IMR-90 (cell line): ENCODE measurements around the gene ZNF76. TPM values are rescaled to one million over a fixed set of nuclear protein-coding genes. Genes with fewer than 3 reads are reported as not detected.

Source experiments
- ATAC-seq: fragments of 200-7000 bp; cut with Tn5 transposase; 2 replicates; pipeline ENCODE4 v1.9.1; 2020; ENCODE audit warnings: low read depth, mild to moderate bottlenecking, moderate library complexity
- BruUV-seq: library from RNA; stranded (reverse); fragments of 400-500 nt; replicated peaks from 2 replicates; lab custom pipeline; 2021; lab: Mats Ljungman, UMichigan
- CTCF ChIA-PET: fragments of 300-600 bp; formaldehyde crosslinking; extraction: SDS; loops from one replicate; lab custom pipeline; 2021; ENCODE audit warnings: antibody characterized with exemption; lab: Yijun Ruan, JAX
- POLR2A ChIA-PET: fragments of 300-600 bp; sonication (Branson Sonifier 250); formaldehyde crosslinking; loops from one replicate; lab custom pipeline; 2022; ENCODE audit warnings: antibody characterized with exemption; ENCODE audit not compliant: unreplicated experiment; lab: Charles Lee
- DNase-seq: peaks from one replicate; pipeline ENCODE4 v3.0.0; 2013
- H2AFZ ChIP-seq: replicated peaks from 2 replicates; pipeline ENCODE3; 2013; ENCODE audit warnings: low read length, mild to moderate bottlenecking; ENCODE audit not compliant: poor library complexity
- H2AK5ac ChIP-seq: 2 replicates; pipeline ENCODE4 v1.6.1; 2013; ENCODE audit warnings: low read depth, low read length, inconsistent platforms
- H2AK9ac ChIP-seq: replicated peaks from 2 replicates; pipeline ENCODE3; 2013; ENCODE audit warnings: mild to moderate bottlenecking, low read depth, low read length, moderate library complexity; ENCODE audit not compliant: poor library complexity
- H2BK120ac ChIP-seq: 2 replicates; pipeline ENCODE4 v1.6.1; 2013; ENCODE audit warnings: low read depth, low read length, inconsistent platforms
- H2BK15ac ChIP-seq: 3 replicates; pipeline ENCODE4 v1.6.1; 2013; ENCODE audit warnings: low read depth, low read length, inconsistent platforms
- H2BK20ac ChIP-seq: 2 replicates; pipeline ENCODE4 v1.6.1; 2013; ENCODE audit warnings: low read depth, mild to moderate bottlenecking, inconsistent platforms, low read length, moderate library complexity
- H2BK5ac ChIP-seq: 2 replicates; pipeline ENCODE4 v1.6.1; 2013; ENCODE audit warnings: mild to moderate bottlenecking, low read depth, low read length, inconsistent platforms; ENCODE audit not compliant: poor library complexity, severe bottlenecking
- H3K14ac ChIP-seq: replicated peaks from 2 replicates; pipeline ENCODE4 v1.6.1; 2013; ENCODE audit warnings: low read depth, low read length, inconsistent platforms
- H3K18ac ChIP-seq: 2 replicates; pipeline ENCODE4 v1.6.1; 2013; ENCODE audit warnings: low read depth, low read length, control low read depth
- H3K23ac ChIP-seq: 2 replicates; pipeline ENCODE4 v1.6.1; 2013; ENCODE audit warnings: low read depth, low read length, inconsistent platforms
- H3K27ac ChIP-seq: 2 replicates; pipeline ENCODE4 v1.5.1; 2013; ENCODE audit warnings: mild to moderate bottlenecking, control low read depth, low read length; ENCODE audit not compliant: insufficient read depth
- H3K27me3 ChIP-seq: 2 replicates; pipeline ENCODE4 v1.6.1; 2013; ENCODE audit warnings: low read length; ENCODE audit not compliant: control insufficient read depth, insufficient read depth
- H3K36me3 ChIP-seq: 2 replicates; pipeline ENCODE4 v1.6.1; 2013; ENCODE audit warnings: low read length, mixed read lengths; ENCODE audit not compliant: control insufficient read depth, insufficient read depth
- H3K4ac ChIP-seq: 2 replicates; pipeline ENCODE4 v1.6.1; 2013; ENCODE audit warnings: low read depth, low read length, inconsistent platforms
- H3K4me1 ChIP-seq: 2 replicates; pipeline ENCODE4 v1.6.1; 2013; ENCODE audit warnings: low read length, mixed read lengths; ENCODE audit not compliant: control insufficient read depth, insufficient read depth
- H3K4me2 ChIP-seq: 2 replicates; pipeline ENCODE4 v1.6.1; 2013; ENCODE audit warnings: low read depth, mild to moderate bottlenecking, control low read depth, low read length, moderate library complexity
- H3K4me3 ChIP-seq: 2 replicates; pipeline ENCODE4 v1.5.1; 2013; ENCODE audit warnings: low read depth, mild to moderate bottlenecking, control low read depth, low read length, moderate library complexity; ENCODE audit not compliant: insufficient read depth
- H3K56ac ChIP-seq: 2 replicates; pipeline ENCODE4 v1.6.1; 2013; ENCODE audit warnings: low read length, inconsistent platforms; ENCODE audit not compliant: insufficient read depth; ENCODE audit errors: extremely low read depth
- H3K79me1 ChIP-seq, 2 experiments: 2 replicates each; pipeline ENCODE4 v1.6.1; 2013; ENCODE audit warnings: low read length in 2 of 2, inconsistent platforms in 1 of 2, low read depth in 1 of 2
- H3K9ac ChIP-seq: 2 replicates; pipeline ENCODE4 v1.6.1; 2013; ENCODE audit warnings: low read depth, low read length, control low read depth
- H3K9me1 ChIP-seq: 2 replicates; pipeline ENCODE4 v1.6.1; 2013; ENCODE audit warnings: low read length, inconsistent platforms; ENCODE audit not compliant: insufficient read depth
- H3K9me3 ChIP-seq: 2 replicates; pipeline ENCODE4 v1.6.1; 2013; ENCODE audit warnings: low read length; ENCODE audit not compliant: control insufficient read depth, insufficient read depth
- H4K20me1 ChIP-seq: 2 replicates; pipeline ENCODE4 v1.6.1; 2013; ENCODE audit warnings: low read length, inconsistent platforms; ENCODE audit not compliant: insufficient read depth
- H4K5ac ChIP-seq: 2 replicates; pipeline ENCODE4 v1.6.1; 2013; ENCODE audit warnings: mild to moderate bottlenecking, low read depth, low read length, control low read depth
- H4K8ac ChIP-seq, 2 experiments: 2 replicates each; pipeline ENCODE4 v1.6.1; 2013; ENCODE audit warnings: low read depth in 2 of 2, low read length in 2 of 2, control low read depth in 1 of 2, inconsistent platforms in 1 of 2
- H4K91ac ChIP-seq: 2 replicates; pipeline ENCODE4 v1.6.1; 2013; ENCODE audit warnings: low read depth, low read length, inconsistent platforms; ENCODE audit not compliant: insufficient read depth
- BHLHE40 ChIP-seq: fragments of 150-350 bp; IDR thresholded peaks from 2 replicates; pipeline ENCODE4 v1.6.1; 2016; ENCODE audit warnings: mild to moderate bottlenecking, low read depth, low read length
- CEBPB ChIP-seq: IDR thresholded peaks from 2 replicates; pipeline ENCODE4 v1.6.1; 2012; ENCODE audit warnings: low read depth, low read length, improper control_type of control experiment
- CHD1 ChIP-seq: IDR thresholded peaks from 2 replicates; pipeline ENCODE4 v1.6.1; 2012; ENCODE audit warnings: low read depth, low read length, improper control_type of control experiment
- CTCF ChIP-seq: conservative IDR thresholded peaks from 2 replicates; pipeline ENCODE4 v1.5.1; 2012; ENCODE audit warnings: mild to moderate bottlenecking, low read depth, low read length, improper control_type of control experiment
- FOS ChIP-seq: fragments of 150-350 bp; IDR thresholded peaks from 2 replicates; pipeline ENCODE4 v1.6.1; 2016; ENCODE audit warnings: low read depth, low read length
- MAFK ChIP-seq: IDR thresholded peaks from 2 replicates; pipeline ENCODE4 v1.6.1; 2012; ENCODE audit warnings: low read depth, low read length, improper control_type of control experiment
- MAZ ChIP-seq: IDR thresholded peaks from 2 replicates; pipeline ENCODE4 v1.6.1; 2012; ENCODE audit warnings: low read depth, mild to moderate bottlenecking, low read length, improper control_type of control experiment, moderate library complexity, borderline replicate concordance
- MXI1 ChIP-seq: IDR thresholded peaks from 2 replicates; pipeline ENCODE4 v1.6.1; 2012; ENCODE audit warnings: low read depth, mild to moderate bottlenecking, low read length, moderate library complexity, borderline replicate concordance
- NFE2L2 ChIP-seq: fragments of 150-350 bp; IDR thresholded peaks from 2 replicates; pipeline ENCODE4 v1.6.1; 2016; ENCODE audit warnings: low read depth, mild to moderate bottlenecking, low read length
- POLR2A ChIP-seq: IDR thresholded peaks from 2 replicates; pipeline ENCODE4 v1.6.1; 2012; ENCODE audit warnings: mild to moderate bottlenecking, low read depth, low read length
- RAD21 ChIP-seq: IDR thresholded peaks from 2 replicates; pipeline ENCODE4 v1.6.1; 2012; ENCODE audit warnings: low read length, improper control_type of control experiment
- RCOR1 ChIP-seq: IDR thresholded peaks from 2 replicates; pipeline ENCODE4 v1.6.1; 2012; ENCODE audit warnings: mild to moderate bottlenecking, low read length, improper control_type of control experiment; ENCODE audit not compliant: insufficient replicate concordance
- RFX5 ChIP-seq: IDR thresholded peaks from 2 replicates; pipeline ENCODE4 v1.8.0; 2012; ENCODE audit warnings: low read depth, mild to moderate bottlenecking, low read length, moderate library complexity
- SMC3 ChIP-seq: fragments of 150-350 bp; IDR thresholded peaks from 2 replicates; pipeline ENCODE4 v1.6.1; 2016; ENCODE audit warnings: low read depth, mild to moderate bottlenecking, antibody characterized with exemption, low read length, moderate library complexity
- WGBS, 2 experiments: methylation state at CpG; one replicate each; pipeline versions ENCODE4 v1.1.5 to v1.1.7; 2013; ENCODE audit warnings: missing lambda C conversion rate in 2 of 2; ENCODE audit not compliant: insufficient read length in 1 of 2; ENCODE audit errors: extremely low coverage in 2 of 2; 5-methylcytosine and 5-hydroxymethylcytosine counted together
- dilution Hi-C: fragments of 300-500 bp; cut with HindIII; formaldehyde crosslinking; loops from one replicate; pipeline ENCODE4 v1.14.3; 2018; ENCODE audit warnings: low sequenced_read_pairs; ENCODE audit not compliant: unreplicated experiment
- in situ Hi-C: fragments of 300-500 bp; cut with MboI; formaldehyde crosslinking; loops from 3 replicates; pipeline ENCODE4 v1.14.3; 2019; ENCODE audit warnings: low sequenced_read_pairs, inconsistent platforms, mixed read lengths
- intact Hi-C: fragments of 100-400 bp; cut with micrococcal nuclease; formaldehyde crosslinking; loops from 2 replicates; pipeline ENCODE4 v1.10.0; 2022
- polyA plus RNA-seq, 3 experiments: library from polyadenylated mRNA; depleted of rRNA; stranded (reverse); fragments of >200 nt; gene quantifications; 2 replicates each; pipeline ENCODE4 v1.2.3, GENCODE V29; 2012; ENCODE audit warnings: low replicate concordance in 1 of 3
- total RNA-seq: library from RNA; depleted of rRNA; stranded (reverse); fragments of >200 nt; gene quantifications from 2 replicates; pipeline ENCODE4 v1.2.3, GENCODE V29; 2012
- TF ChIP-seq, protein P1 (sequence below): fragments of 150-350 bp; IDR thresholded peaks from 2 replicates; pipeline ENCODE4 v1.6.1; 2016; ENCODE audit warnings: low read depth, mild to moderate bottlenecking, low read length, moderate library complexity, borderline replicate concordance

The ZNF76 gene
- total and polyA plus RNA-seq, 2 of the 4 experiments (the other 2 are of a cell fraction): 19.9 to 21.1 TPM

GRCh38 chr6:35343092-35343834, 83.7 kb downstream of the ZNF76 start:
- ChIA-PET POLR2A (interaction anchor here (0.6 kb wide), 2 partner anchors 72 to 106 kb away, joined by 3 to 4 read pairs; no protein-coding TSS in a partner anchor), CTCF (interaction anchor here (0.5 to 1.9 kb wide), 7 partner anchors 16 to 124 kb away, joined by 3 to 13 read pairs (median 4); no protein-coding TSS in a partner anchor)
- BruUV-seq: no TSS peak
- dilution Hi-C loops (no loop called here), intact Hi-C loops (no loop called here), in situ Hi-C loops (loop anchor here (5.0 kb wide), 1 partner anchor 109 kb away; the partner anchor contains the start of gene FANCE)
- Histone ChIP-seq H2BK15ac (peak overlapping the region; percentile 41; the same call in 2 of the 3 replicates), H2AFZ (peak overlapping the region; percentile 92), H4K91ac (peak overlapping the region; percentile 61), H3K23ac (peak overlapping the region; percentile 94), H3K9ac (peak overlapping the region; percentile 98), H4K5ac (peak overlapping the region; percentile 55), H4K20me1 (peaks cover 42% of the 10 kb centered on the region), H2AK9ac (peak overlapping the region; percentile 99), H2BK120ac (peak overlapping the region; percentile 28; the same call in 1 of the 2 replicates), H3K9me3 (no peaks in the 10 kb centered on the region), H3K14ac (peak overlapping the region; percentile 97), H3K27ac (peak overlapping the region; percentile 83), H3K79me1 (peaks cover 9 to 49% of the 10 kb centered on the region in 2 experiments; a peak in 3 of 4 replicates), H3K36me3 (peaks cover 22% of the 10 kb centered on the region), H3K4me3 (peak overlapping the region; percentile 64), H4K8ac (peak overlapping the region in 1 of 2 experiments; percentile 25; a peak in 1 of 4 replicates), H3K4me2 (peak overlapping the region; percentile 90), H3K4me1 (peaks cover 14% of the 10 kb centered on the region), H3K27me3 (peaks cover 5% of the 10 kb centered on the region), H2BK5ac (peak overlapping the region; percentile 61), H3K9me1 (peaks cover 24% of the 10 kb centered on the region), H2BK20ac (peak overlapping the region; percentile 9; the same call in 1 of the 2 replicates), H3K18ac (peak overlapping the region; percentile 40), H2AK5ac (peak overlapping the region; percentile 46), H3K4ac (peak overlapping the region; percentile 55), H3K56ac (peak overlapping the region; percentile 63)
- 11% methylated on average over 5 of the region's 13 CpGs; no CpG with 5 or more reads in 1 of the 2 experiments for WGBS, 2 experiments
- no peak for ATAC-seq
- DNase-seq: peak; percentile 32
- TF ChIP-seq MAZ: peak; percentile 43; the same call in 1 of the 2 replicates
- peak; percentile 64; the same call in 1 of the 2 replicates for TF ChIP-seq CEBPB
- TF ChIP-seq RCOR1: no peak
- TF ChIP-seq, protein P1, sequence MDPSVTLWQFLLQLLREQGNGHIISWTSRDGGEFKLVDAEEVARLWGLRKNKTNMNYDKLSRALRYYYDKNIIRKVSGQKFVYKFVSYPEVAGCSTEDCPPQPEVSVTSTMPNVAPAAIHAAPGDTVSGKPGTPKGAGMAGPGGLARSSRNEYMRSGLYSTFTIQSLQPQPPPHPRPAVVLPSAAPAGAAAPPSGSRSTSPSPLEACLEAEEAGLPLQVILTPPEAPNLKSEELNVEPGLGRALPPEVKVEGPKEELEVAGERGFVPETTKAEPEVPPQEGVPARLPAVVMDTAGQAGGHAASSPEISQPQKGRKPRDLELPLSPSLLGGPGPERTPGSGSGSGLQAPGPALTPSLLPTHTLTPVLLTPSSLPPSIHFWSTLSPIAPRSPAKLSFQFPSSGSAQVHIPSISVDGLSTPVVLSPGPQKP: no peak
- TF ChIP-seq BHLHE40: no peak
- TF ChIP-seq MAFK: no peak
- no peak for TF ChIP-seq MXI1
- no peak for TF ChIP-seq CHD1
- TF ChIP-seq CTCF: no peak
- no peak for TF ChIP-seq SMC3
- peak; percentile 16; the same call in 1 of the 2 replicates for TF ChIP-seq RAD21
- no peak; the same call in 1 of the 2 replicates for TF ChIP-seq POLR2A
- no peak for TF ChIP-seq RFX5
- TF ChIP-seq NFE2L2: no peak
- no peak for TF ChIP-seq FOS
